Gastrocnemius medialis (tissue), 4 donors: ENCODE measurements around the gene FBXL14.

Experiments used
- CTCF ChIP-seq, 5 experiments: fragments of 450-650 bp in 3 of 5; fragments of 200-600 bp in 2 of 5; sonication (generic) in 2 of 5; IDR thresholded peaks in 4 of 5; conservative IDR thresholded peaks in 1 of 5; 1 replicate in 4 of 5; 2 replicates in 1 of 5; pipeline ENCODE4 v1.5.1; 2016 to 2019; ENCODE audit warnings: antibody characterized with exemption in 5 of 5, mild to moderate bottlenecking in 3 of 5, moderate library complexity in 3 of 5
- POLR2A ChIP-seq, 2 donors: fragments of 450-650 bp; IDR thresholded peaks; one replicate each; pipeline ENCODE4 v1.6.1; 2017; ENCODE audit warnings: antibody characterized with exemption in 2 of 2, mild to moderate bottlenecking in 2 of 2, moderate library complexity in 2 of 2

DNA sequence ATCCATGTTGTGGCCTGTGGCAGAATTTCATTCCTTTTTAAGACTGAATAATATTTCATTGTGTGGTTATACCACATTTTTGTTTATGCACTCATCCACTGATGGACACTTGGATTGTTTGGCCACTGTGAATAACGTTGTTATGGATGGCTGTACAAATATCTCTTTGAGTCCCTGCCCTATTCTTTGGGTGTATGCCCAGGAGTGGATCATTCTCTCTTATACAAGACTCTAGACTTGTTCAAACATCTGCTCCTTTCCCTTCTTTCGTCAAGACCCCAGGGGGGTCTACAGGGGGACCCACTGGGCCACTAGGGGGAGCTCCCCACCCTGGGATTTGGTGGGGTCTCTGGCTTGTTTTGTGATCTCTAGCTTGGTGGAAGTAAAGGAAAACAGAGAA is 77.4 kb downstream of the FBXL14 start:
- TF ChIP-seq CTCF (IDR thresholded peaks at IDR 0.05 in 4 of 5, conservative IDR thresholded peaks at IDR 0.05 in 1 of 5) (no peak), POLR2A (IDR thresholded peaks at IDR 0.05) (no peak)
